ENCODE results near the gene CLCN1. TPM values are rescaled to one million over a fixed set of nuclear protein-coding genes. Genes with fewer than 3 reads are reported as not detected.
A peak's percentile ranks its signal among the peaks of the same experiment; 100 is the strongest.

The CLCN1 gene
- polyA plus RNA-seq, 4 donors = 0.19 to 24.9 TPM; not detected in 2

- no peaks in the 10 kb centered on the region for H3K36me3 ChIP-seq (ENCODE audit: control insufficient read depth in 3 of 3, insufficient read depth in 2 of 3, low read depth in 1 of 3, low read length in 3 of 3)
- no peaks in the 10 kb centered on the region for H3K9me3 ChIP-seq (ENCODE audit: control insufficient read depth in 2 of 2, insufficient read depth in 1 of 2, low read depth in 1 of 2, low read length in 1 of 2)
- no peak overlapping the region for H3K27ac ChIP-seq (ENCODE audit: low read depth in 1 of 3, low read length in 2 of 3)
- FAIRE-seq (no peak), DNase-seq (no peak)
- WGBS, 3 donors = 91 to 99% (median 94%) methylated on average over 12 to 13 of the region's 13 CpGs
- H3K27me3 ChIP-seq (ENCODE audit: control insufficient read depth in 3 of 3, insufficient read depth in 3 of 3, low read length in 3 of 3) = peaks cover 0 to 26% (median 4%) of the 10 kb centered on the region in 3 donors
- H3K4me1 ChIP-seq (ENCODE audit: control insufficient read depth in 3 of 3, insufficient read depth in 2 of 3, low read depth in 1 of 3, low read length in 2 of 3) = no peaks in the 10 kb centered on the region
- H3K4me3 ChIP-seq (ENCODE audit: low read depth in 1 of 3, low read length in 3 of 3) = no peak overlapping the region
Measured at GRCh38 chr7:143356414-143357050, 40.6 kb downstream of the CLCN1 start.

DNA sequence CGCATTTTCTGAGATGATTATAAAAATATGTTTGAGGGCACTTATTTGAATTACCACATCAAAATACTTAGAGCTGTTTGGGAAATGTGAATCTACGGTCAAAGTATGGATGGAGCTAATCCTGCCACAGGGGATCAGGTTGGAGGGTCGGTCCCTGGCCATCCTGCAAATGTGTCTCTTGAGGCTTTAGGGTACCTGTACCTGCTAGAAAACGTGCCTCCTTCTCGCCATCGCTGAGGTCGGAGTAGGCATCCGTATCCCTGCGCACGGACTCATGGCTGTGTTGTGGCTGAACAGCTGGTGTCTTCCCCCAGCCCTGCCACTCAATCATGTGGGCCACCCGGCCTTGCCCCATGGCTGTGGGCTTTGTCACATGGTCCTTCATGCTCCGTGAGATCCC, 42.7 kb downstream of the CLCN1 start:
- Histone ChIP-seq H3K27me3 (ENCODE audit: control insufficient read depth in 3 of 3, insufficient read depth in 3 of 3, low read length in 3 of 3) (peaks cover 4 to 42% (median 10%) of the 10 kb centered on the region in 3 donors), H3K9me3 (ENCODE audit: control insufficient read depth in 2 of 2, insufficient read depth in 1 of 2, low read depth in 1 of 2, low read length in 1 of 2) (no peaks in the 10 kb centered on the region), H3K27ac (ENCODE audit: low read depth in 1 of 3, low read length in 2 of 3) (no peak overlapping the region), H3K4me3 (ENCODE audit: low read depth in 1 of 3, low read length in 3 of 3) (no peak overlapping the region), H3K36me3 (ENCODE audit: control insufficient read depth in 3 of 3, insufficient read depth in 2 of 3, low read depth in 1 of 3, low read length in 3 of 3) (no peaks in the 10 kb centered on the region), H3K4me1 (ENCODE audit: control insufficient read depth in 3 of 3, insufficient read depth in 2 of 3, low read depth in 1 of 3, low read length in 2 of 3) (peaks cover 2 to 5% (median 3%) of the 10 kb centered on the region in 3 donors)
- 88 to 91% (median 89%) methylated on average over 12 of the region's 12 CpGs for WGBS, 3 donors
- DNase-seq = no peak
- FAIRE-seq = no peak

- DNase-seq (no peak), FAIRE-seq (no peak)
- no peaks in the 10 kb centered on the region for H3K9me3 ChIP-seq (ENCODE audit: control insufficient read depth in 2 of 2, insufficient read depth in 1 of 2, low read depth in 1 of 2, low read length in 1 of 2)
- no peaks in the 10 kb centered on the region for H3K36me3 ChIP-seq (ENCODE audit: control insufficient read depth in 3 of 3, insufficient read depth in 2 of 3, low read depth in 1 of 3, low read length in 3 of 3)
- H3K4me3 ChIP-seq (ENCODE audit: low read depth in 1 of 3, low read length in 3 of 3) = no peak overlapping the region
- H3K27me3 ChIP-seq (ENCODE audit: control insufficient read depth in 3 of 3, insufficient read depth in 3 of 3, low read length in 3 of 3) = peaks cover 4 to 54% (median 11%) of the 10 kb centered on the region in 3 donors
- 73 to 78% (median 73%) methylated on average over 11 of the region's 11 CpGs for WGBS, 3 donors
- H3K4me1 ChIP-seq (ENCODE audit: control insufficient read depth in 3 of 3, insufficient read depth in 2 of 3, low read depth in 1 of 3, low read length in 2 of 3) = peaks cover 2 to 5% (median 3%) of the 10 kb centered on the region in 3 donors
- no peak overlapping the region for H3K27ac ChIP-seq (ENCODE audit: low read depth in 1 of 3, low read length in 2 of 3)
Measured at GRCh38 chr7:143359771-143360353, 44.0 kb downstream of the CLCN1 start.

- 31 to 43% (median 40%) methylated on average over 16 to 19 of the region's 19 CpGs for WGBS, 3 donors
Measured at GRCh38 chr7:143360788-143361551, 45.1 kb downstream of the CLCN1 start.

DNA sequence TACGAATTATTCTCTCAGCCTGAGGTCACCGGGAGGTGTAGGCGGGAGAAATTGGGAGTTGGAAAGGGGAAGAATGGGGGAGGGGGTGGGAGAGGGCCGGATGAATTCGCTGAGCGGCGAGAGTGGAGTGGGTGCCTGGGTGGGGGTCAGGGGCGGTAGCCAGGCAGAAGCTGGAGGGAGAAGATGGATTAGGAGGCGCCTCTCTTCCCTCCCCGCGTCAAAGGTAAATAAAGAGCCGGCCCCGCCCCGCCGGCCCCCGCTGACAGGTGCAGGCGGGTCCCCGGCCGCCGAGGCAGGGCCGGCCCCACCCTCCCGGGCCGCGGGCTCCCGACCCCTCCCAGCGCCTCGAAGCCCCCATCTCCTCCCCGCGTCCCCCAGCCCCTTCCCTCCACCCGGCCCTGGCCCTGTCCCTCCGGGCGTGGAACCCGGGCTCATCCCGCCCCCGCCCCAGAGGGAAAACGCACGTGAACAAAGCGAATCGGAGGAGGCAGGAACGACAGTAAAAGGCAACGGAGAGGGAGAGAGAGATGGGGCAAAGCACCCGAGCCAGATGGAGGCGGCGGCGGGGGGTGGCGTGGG, 45.7 kb downstream of the CLCN1 start:
- no peak for FAIRE-seq
- peaks cover 4 to 61% (median 11%) of the 10 kb centered on the region in 3 donors for H3K27me3 ChIP-seq (ENCODE audit: control insufficient read depth in 3 of 3, insufficient read depth in 3 of 3, low read length in 3 of 3)
- peak overlapping the region; percentile 31 to 64 (median 56) for H3K4me3 ChIP-seq (ENCODE audit: low read depth in 1 of 3, low read length in 3 of 3)
- no peak for DNase-seq
- peaks cover 2 to 5% (median 3%) of the 10 kb centered on the region in 3 donors for H3K4me1 ChIP-seq (ENCODE audit: control insufficient read depth in 3 of 3, insufficient read depth in 2 of 3, low read depth in 1 of 3, low read length in 2 of 3)
- WGBS, 3 donors = 3 to 5% (median 4%) methylated on average over 29 to 46 of the region's 46 CpGs
- no peaks in the 10 kb centered on the region for H3K36me3 ChIP-seq (ENCODE audit: control insufficient read depth in 3 of 3, insufficient read depth in 2 of 3, low read depth in 1 of 3, low read length in 3 of 3)
- H3K27ac ChIP-seq (ENCODE audit: low read depth in 1 of 3, low read length in 2 of 3) = no peak overlapping the region
- no peaks in the 10 kb centered on the region for H3K9me3 ChIP-seq (ENCODE audit: control insufficient read depth in 2 of 2, insufficient read depth in 1 of 2, low read depth in 1 of 2, low read length in 1 of 2)

More at GRCh38 chr7:143360788-143361551, 45.1 kb downstream of the CLCN1 start:
- no peak for DNase-seq
- no peak for FAIRE-seq
- Histone ChIP-seq H3K9me3 (ENCODE audit: control insufficient read depth in 2 of 2, insufficient read depth in 1 of 2, low read depth in 1 of 2, low read length in 1 of 2) (no peaks in the 10 kb centered on the region), H3K27ac (ENCODE audit: low read depth in 1 of 3, low read length in 2 of 3) (no peak overlapping the region), H3K4me3 (ENCODE audit: low read depth in 1 of 3, low read length in 3 of 3) (no peak overlapping the region), H3K27me3 (ENCODE audit: control insufficient read depth in 3 of 3, insufficient read depth in 3 of 3, low read length in 3 of 3) (peaks cover 4 to 61% (median 11%) of the 10 kb centered on the region in 3 donors), H3K36me3 (ENCODE audit: control insufficient read depth in 3 of 3, insufficient read depth in 2 of 3, low read depth in 1 of 3, low read length in 3 of 3) (no peaks in the 10 kb centered on the region), H3K4me1 (ENCODE audit: control insufficient read depth in 3 of 3, insufficient read depth in 2 of 3, low read depth in 1 of 3, low read length in 2 of 3) (peaks cover 2 to 5% (median 3%) of the 10 kb centered on the region in 3 donors)

GRCh38 chr7:143362131-143363015, 46.5 kb downstream of the CLCN1 start, which contains the start of gene FAM131B:
Gene FAM131B (minus strand): TSS chr7:143362713. CDS start chr7:143362603, 110 bp downstream.
- H3K27me3 ChIP-seq (ENCODE audit: control insufficient read depth in 3 of 3, insufficient read depth in 3 of 3, low read length in 3 of 3) = peaks cover 4 to 61% (median 11%) of the 10 kb centered on the region in 3 donors
- no peak for FAIRE-seq

GRCh38 chr7:143363016-143363937, 47.4 kb downstream of the CLCN1 start:
- 59 to 63% (median 61%) methylated on average over 19 of the region's 19 CpGs for WGBS, 3 donors
- Histone ChIP-seq H3K27me3 (ENCODE audit: control insufficient read depth in 3 of 3, insufficient read depth in 3 of 3, low read length in 3 of 3) (peaks cover 4 to 61% (median 11%) of the 10 kb centered on the region in 3 donors), H3K4me1 (ENCODE audit: control insufficient read depth in 3 of 3, insufficient read depth in 2 of 3, low read depth in 1 of 3, low read length in 2 of 3) (peaks cover 3 to 5% (median 3%) of the 10 kb centered on the region in 3 donors), H3K27ac (ENCODE audit: low read depth in 1 of 3, low read length in 2 of 3) (no peak overlapping the region), H3K4me3 (ENCODE audit: low read depth in 1 of 3, low read length in 3 of 3) (peak overlapping the region in 1 of 3 donors; percentile 64), H3K9me3 (ENCODE audit: control insufficient read depth in 2 of 2, insufficient read depth in 1 of 2, low read depth in 1 of 2, low read length in 1 of 2) (no peaks in the 10 kb centered on the region), H3K36me3 (ENCODE audit: control insufficient read depth in 3 of 3, insufficient read depth in 2 of 3, low read depth in 1 of 3, low read length in 3 of 3) (no peaks in the 10 kb centered on the region)
- DNase-seq (no peak), FAIRE-seq (no peak)

More at GRCh38 chr7:143362131-143363015, 46.5 kb downstream of the CLCN1 start, which contains the start of gene FAM131B:
- Histone ChIP-seq H3K9me3 (ENCODE audit: control insufficient read depth in 2 of 2, insufficient read depth in 1 of 2, low read depth in 1 of 2, low read length in 1 of 2) (no peaks in the 10 kb centered on the region), H3K4me3 (ENCODE audit: low read depth in 1 of 3, low read length in 3 of 3) (peak within 1 kb of the TSS; percentile 31 to 64 (median 56)), H3K36me3 (ENCODE audit: control insufficient read depth in 3 of 3, insufficient read depth in 2 of 3, low read depth in 1 of 3, low read length in 3 of 3) (no peaks in the 10 kb centered on the region), H3K4me1 (ENCODE audit: control insufficient read depth in 3 of 3, insufficient read depth in 2 of 3, low read depth in 1 of 3, low read length in 2 of 3) (peaks cover 2 to 5% (median 3%) of the 10 kb centered on the region in 3 donors), H3K27ac (ENCODE audit: low read depth in 1 of 3, low read length in 2 of 3) (no peak within 1 kb of the TSS)
- peak in 1 of 2 donors; percentile 32 for DNase-seq
- WGBS, 3 donors = 0 to 2% (median 1%) methylated on average over 39 to 112 of the region's 112 CpGs

Measured in small intestine (tissue), 7 donors.